Measurements from ENCODE around the gene RPS6KA5.
"Not testable (repeated sequence)": the region's sequence is repeated elsewhere in the genome, so short reads cannot be mapped to it uniquely, and the experiment has no call there.

The RPS6KA5 gene

DNA sequence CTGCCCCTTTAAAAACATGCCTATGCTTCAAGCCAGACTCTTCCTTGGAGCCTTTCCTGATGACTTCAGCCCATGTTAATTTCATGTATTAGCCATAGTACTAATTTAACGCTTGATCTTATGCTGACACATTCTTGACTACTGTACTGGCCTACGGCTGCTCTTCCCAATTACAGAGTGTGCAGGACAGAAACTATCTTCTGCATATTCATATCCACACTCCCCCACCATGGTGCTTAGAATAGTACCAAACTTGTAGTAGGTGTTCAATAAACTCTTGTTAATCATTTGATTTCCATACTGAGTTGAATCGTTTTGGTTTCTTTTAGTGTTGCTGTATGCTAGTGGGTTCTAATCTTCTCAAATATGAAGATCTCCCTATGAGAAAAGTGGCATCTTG is 31.6 kb upstream of the RPS6KA5 start (continued):
- TF ChIP-seq POU6F1 (CRISPR knock-in tag; IDR thresholded peaks at IDR 0.05; ENCODE audit: borderline replicate concordance, low read depth) (no peak), ISL1 (CRISPR knock-in tag; IDR thresholded peaks at IDR 0.05) (no peak), OSR1 (CRISPR knock-in tag; IDR thresholded peaks at IDR 0.05) (no peak), ARNTL (CRISPR knock-in tag; IDR thresholded peaks at IDR 0.05; ENCODE audit: borderline replicate concordance, low read depth) (no peak), BACH2 (CRISPR knock-in tag; IDR thresholded peaks at IDR 0.05; ENCODE audit: borderline replicate concordance) (no peak)

DNA sequence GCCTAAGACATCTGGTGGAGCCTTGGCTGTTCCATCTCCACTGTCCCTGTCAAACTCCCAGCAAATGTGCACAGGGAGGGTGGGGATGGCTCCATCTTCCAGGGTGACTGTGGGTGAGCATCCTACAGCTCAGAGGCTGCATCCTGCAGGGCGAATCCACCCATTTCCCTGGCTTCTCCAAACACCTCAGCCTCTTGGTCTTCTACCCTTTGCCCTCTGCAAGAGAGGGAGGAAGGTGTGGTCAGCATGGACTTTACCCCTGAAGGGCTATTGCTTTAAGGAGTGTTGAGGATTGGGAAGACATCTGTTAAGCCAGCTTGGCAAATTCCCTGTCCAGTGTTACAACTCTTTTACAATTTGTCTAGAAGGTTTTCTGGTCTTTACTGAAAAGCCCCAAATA is 30.3 kb upstream of the RPS6KA5 start:
- no peak for TF ChIP-seq TOX (CRISPR knock-in tag; IDR thresholded peaks at IDR 0.05; ENCODE audit: borderline replicate concordance)
- no peak for TF ChIP-seq GLIS3 (CRISPR knock-in tag; IDR thresholded peaks at IDR 0.05)
- TF ChIP-seq TCF4 (CRISPR knock-in tag; IDR thresholded peaks at IDR 0.05; ENCODE audit: borderline replicate concordance), result no peak
- TF ChIP-seq ZFP30 (CRISPR knock-in tag; IDR thresholded peaks at IDR 0.05), result no peak
- no peak for TF ChIP-seq BACH2 (CRISPR knock-in tag; IDR thresholded peaks at IDR 0.05; ENCODE audit: borderline replicate concordance)
- no peak for TF ChIP-seq ARNTL (CRISPR knock-in tag; IDR thresholded peaks at IDR 0.05; ENCODE audit: borderline replicate concordance, low read depth)
- TF ChIP-seq CSRNP3 (CRISPR knock-in tag; IDR thresholded peaks at IDR 0.05), result no peak
- no peak for TF ChIP-seq ESRRG (CRISPR knock-in tag; IDR thresholded peaks at IDR 0.05)
- TF ChIP-seq ZNF70 (CRISPR knock-in tag; IDR thresholded peaks at IDR 0.05), result no peak
- TF ChIP-seq PPARA (CRISPR knock-in tag; IDR thresholded peaks at IDR 0.05; ENCODE audit: borderline replicate concordance), result no peak
- ATAC-seq, result no peak

- ATAC-seq, result no peak
- TF ChIP-seq ZC3H10 (CRISPR knock-in tag; IDR thresholded peaks at IDR 0.05) (no peak), ZNF70 (CRISPR knock-in tag; IDR thresholded peaks at IDR 0.05) (no peak), OSR1 (CRISPR knock-in tag; IDR thresholded peaks at IDR 0.05) (no peak)
Measured at GRCh38 chr14:91089958-91090535, 29.6 kb upstream of the RPS6KA5 start.

GRCh38 chr14:91088585-91089235 is 28.3 kb upstream of the RPS6KA5 start:
- no peak for TF ChIP-seq TOX (CRISPR knock-in tag; IDR thresholded peaks at IDR 0.05; ENCODE audit: borderline replicate concordance)
- TF ChIP-seq PPARA (CRISPR knock-in tag; IDR thresholded peaks at IDR 0.05; ENCODE audit: borderline replicate concordance), result no peak
- no peak for TF ChIP-seq ZFP3 (CRISPR knock-in tag; IDR thresholded peaks at IDR 0.05)
- no peak for ATAC-seq

DNA sequence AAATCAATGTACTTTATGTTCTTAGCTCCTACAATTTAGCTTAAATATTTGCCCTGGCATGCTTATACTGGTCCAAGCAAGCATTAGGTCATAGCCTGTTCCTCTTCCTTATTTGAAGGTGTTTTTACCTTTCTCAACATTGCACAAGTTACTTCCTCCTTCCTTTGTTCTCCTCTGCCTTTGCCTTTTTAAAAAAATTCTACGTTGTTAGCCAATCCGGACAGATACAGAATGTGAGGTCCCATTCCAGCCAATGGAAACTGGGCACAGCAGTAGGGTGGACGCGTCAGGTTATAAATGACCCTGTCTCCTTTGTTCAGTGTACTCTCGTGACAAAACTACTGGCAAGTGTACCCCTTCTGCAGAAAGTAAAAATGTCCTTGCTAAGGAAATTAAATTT is 27.0 kb upstream of the RPS6KA5 start:
- ATAC-seq, result not testable (repeated sequence)

DNA sequence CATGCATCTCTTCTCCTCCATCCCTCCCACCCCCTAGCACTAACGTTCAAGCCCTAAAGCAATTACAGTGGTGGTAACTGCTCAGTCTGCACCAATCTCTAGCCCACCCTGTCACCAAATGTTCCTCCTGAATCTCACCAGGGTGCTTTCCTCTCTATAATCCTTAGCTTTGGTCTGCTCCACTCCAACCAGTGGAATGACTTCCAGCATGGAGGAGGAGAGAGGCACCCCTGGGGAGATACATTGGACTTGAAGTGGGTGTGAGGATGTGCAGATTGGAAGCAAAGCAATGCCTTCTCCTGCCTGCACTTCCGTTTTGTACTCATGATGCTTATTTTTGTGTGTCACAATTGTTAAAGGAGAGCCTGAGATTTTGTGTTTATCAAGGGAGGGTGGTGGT is 24.1 kb upstream of the RPS6KA5 start:
- TF ChIP-seq ZNF70 (CRISPR knock-in tag; IDR thresholded peaks at IDR 0.05), result no peak
- TF ChIP-seq GLIS3 (CRISPR knock-in tag; IDR thresholded peaks at IDR 0.05), result no peak
- no peak for TF ChIP-seq ZC3H10 (CRISPR knock-in tag; IDR thresholded peaks at IDR 0.05)
- no peak for TF ChIP-seq OSR1 (CRISPR knock-in tag; IDR thresholded peaks at IDR 0.05)
- TF ChIP-seq ARNTL (CRISPR knock-in tag; IDR thresholded peaks at IDR 0.05; ENCODE audit: borderline replicate concordance, low read depth), result no peak
- TF ChIP-seq ZNF565 (CRISPR knock-in tag; conservative IDR thresholded peaks at IDR 0.05; ENCODE audit: low read depth), result no peak
- TF ChIP-seq ZFP3 (CRISPR knock-in tag; IDR thresholded peaks at IDR 0.05), result no peak
- ATAC-seq, result no peak

- TF ChIP-seq SNAI2 (CRISPR knock-in tag; IDR thresholded peaks at IDR 0.05), result no peak
- no peak for TF ChIP-seq ZC3H10 (CRISPR knock-in tag; IDR thresholded peaks at IDR 0.05)
- no peak for TF ChIP-seq ZNF565 (CRISPR knock-in tag; conservative IDR thresholded peaks at IDR 0.05; ENCODE audit: low read depth)
- no peak for TF ChIP-seq RARB (CRISPR knock-in tag; IDR thresholded peaks at IDR 0.05)
- TF ChIP-seq POU6F1 (CRISPR knock-in tag; IDR thresholded peaks at IDR 0.05; ENCODE audit: borderline replicate concordance, low read depth), result no peak
- no peak for TF ChIP-seq OSR1 (CRISPR knock-in tag; IDR thresholded peaks at IDR 0.05)
- TF ChIP-seq PPARA (CRISPR knock-in tag; IDR thresholded peaks at IDR 0.05; ENCODE audit: borderline replicate concordance), result no peak
- no peak for TF ChIP-seq PATZ1 (CRISPR knock-in tag; IDR thresholded peaks at IDR 0.05; ENCODE audit: borderline replicate concordance)
- no peak for TF ChIP-seq ESRRG (CRISPR knock-in tag; IDR thresholded peaks at IDR 0.05)
- TF ChIP-seq GLIS3 (CRISPR knock-in tag; IDR thresholded peaks at IDR 0.05), result no peak
- no peak for TF ChIP-seq ZNF8 (CRISPR knock-in tag; IDR thresholded peaks at IDR 0.05)
- no peak for ATAC-seq
Measured at GRCh38 chr14:91082282-91082681, 21.8 kb upstream of the RPS6KA5 start.
